22Rv1 (cell line): ENCODE results near the gene MPDZ.

ENCODE experiments used
- H3K27ac ChIP-seq: fragments of 450-650 bp; 2 replicates; pipeline ENCODE4 v1.5.1; 2017
- ZFX ChIP-seq: fragments of 450-650 bp; IDR thresholded peaks from 2 replicates; pipeline ENCODE4 v1.6.1; 2017; ENCODE audit warnings: antibody characterized with exemption, borderline replicate concordance
- TF ChIP-seq, protein P1 (sequence below): fragments of 450-650 bp; IDR thresholded peaks from 2 replicates; pipeline ENCODE4 v1.5.1; 2017; ENCODE audit warnings: mild to moderate bottlenecking

Gene MPDZ

DNA sequence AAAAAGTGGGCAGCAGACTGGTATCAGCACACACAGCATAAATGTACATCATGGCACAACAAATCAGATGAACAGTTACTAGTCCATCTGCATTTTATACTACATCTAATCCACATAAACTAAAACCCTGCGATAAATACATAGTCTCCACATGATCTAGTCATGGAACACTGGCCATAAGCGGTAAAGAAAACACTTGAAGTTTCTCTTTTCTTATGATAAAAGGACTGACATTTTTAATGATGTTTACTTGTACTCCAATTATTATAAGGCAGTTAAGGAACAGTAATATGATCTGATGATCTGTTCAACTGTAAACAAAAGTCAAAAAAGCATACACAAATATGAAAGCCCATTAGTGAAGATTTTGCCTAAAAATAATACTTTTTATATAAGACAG is 112.5 kb downstream of the MPDZ start:
- no peak overlapping the region for H3K27ac ChIP-seq
- TF ChIP-seq, protein P1, sequence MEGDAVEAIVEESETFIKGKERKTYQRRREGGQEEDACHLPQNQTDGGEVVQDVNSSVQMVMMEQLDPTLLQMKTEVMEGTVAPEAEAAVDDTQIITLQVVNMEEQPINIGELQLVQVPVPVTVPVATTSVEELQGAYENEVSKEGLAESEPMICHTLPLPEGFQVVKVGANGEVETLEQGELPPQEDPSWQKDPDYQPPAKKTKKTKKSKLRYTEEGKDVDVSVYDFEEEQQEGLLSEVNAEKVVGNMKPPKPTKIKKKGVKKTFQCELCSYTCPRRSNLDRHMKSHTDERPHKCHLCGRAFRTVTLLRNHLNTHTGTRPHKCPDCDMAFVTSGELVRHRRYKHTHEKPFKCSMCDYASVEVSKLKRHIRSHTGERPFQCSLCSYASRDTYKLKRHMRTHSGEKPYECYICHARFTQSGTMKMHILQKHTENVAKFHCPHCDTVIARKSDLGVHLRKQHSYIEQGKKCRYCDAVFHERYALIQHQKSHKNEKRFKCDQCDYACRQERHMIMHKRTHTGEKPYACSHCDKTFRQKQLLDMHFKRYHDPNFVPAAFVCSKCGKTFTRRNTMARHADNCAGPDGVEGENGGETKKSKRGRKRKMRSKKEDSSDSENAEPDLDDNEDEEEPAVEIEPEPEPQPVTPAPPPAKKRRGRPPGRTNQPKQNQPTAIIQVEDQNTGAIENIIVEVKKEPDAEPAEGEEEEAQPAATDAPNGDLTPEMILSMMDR: no peak
- TF ChIP-seq ZFX: no peak

DNA sequence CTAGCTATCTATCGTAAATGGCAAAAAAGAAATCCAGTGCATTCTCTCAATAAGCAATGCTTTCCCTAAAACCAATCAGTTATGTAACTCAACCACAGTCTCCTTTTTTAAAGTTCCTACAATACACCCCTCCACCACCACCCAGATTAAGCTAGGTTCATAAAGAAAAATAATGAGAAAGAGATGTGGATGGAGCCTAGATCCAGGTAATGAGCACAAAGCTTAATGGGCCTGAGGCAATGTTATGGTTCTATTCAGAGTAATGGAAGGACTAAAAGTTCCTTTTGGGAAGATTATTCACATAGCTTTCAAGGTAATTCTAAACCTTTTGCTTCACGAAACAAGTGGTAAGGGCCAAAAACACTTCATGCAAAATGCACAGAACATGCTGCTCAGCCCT is 113.5 kb downstream of the MPDZ start:
- no peak overlapping the region for H3K27ac ChIP-seq
- no peak for TF ChIP-seq ZFX
- TF ChIP-seq, protein P1: no peak

GRCh38 chr9:13165236-13165945 is 114.1 kb downstream of the MPDZ start:
- H3K27ac ChIP-seq: no peak overlapping the region
- TF ChIP-seq ZFX: no peak

- H3K27ac ChIP-seq: no peak overlapping the region
- TF ChIP-seq, protein P1: no peak
- no peak for TF ChIP-seq ZFX
Measured at GRCh38 chr9:13163946-13164345, 115.5 kb downstream of the MPDZ start.

- no peak overlapping the region for H3K27ac ChIP-seq
- TF ChIP-seq, protein P1: no peak
- no peak for TF ChIP-seq ZFX
Measured at GRCh38 chr9:13163287-13163686, 116.2 kb downstream of the MPDZ start.

DNA sequence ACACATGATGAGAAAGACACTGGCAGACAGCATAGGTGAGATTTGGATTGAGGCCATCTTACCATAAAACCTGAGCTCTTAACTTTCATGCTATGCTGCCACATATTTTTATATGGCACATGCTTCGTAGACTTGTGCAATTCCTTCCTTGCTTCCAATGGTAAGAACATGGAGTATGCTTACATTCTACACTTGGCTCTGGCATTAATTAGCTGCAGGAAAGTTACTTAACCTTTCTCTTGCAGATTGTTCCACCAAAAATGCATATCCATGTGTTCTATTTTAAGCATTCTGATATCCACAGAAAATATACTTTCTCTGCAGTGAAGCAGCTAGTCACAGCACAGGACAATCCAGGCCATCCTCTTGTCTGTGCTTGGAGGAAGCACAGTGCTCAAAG is 119.4 kb downstream of the MPDZ start:
- TF ChIP-seq, protein P1: no peak
- no peak for TF ChIP-seq ZFX
- no peak overlapping the region for H3K27ac ChIP-seq

- no peak overlapping the region for H3K27ac ChIP-seq
- TF ChIP-seq, protein P1: no peak
- TF ChIP-seq ZFX: no peak
Measured at GRCh38 chr9:13158986-13159385, 120.5 kb downstream of the MPDZ start.

GRCh38 chr9:13151489-13151888 is 128.0 kb downstream of the MPDZ start:
- H3K27ac ChIP-seq: no peak overlapping the region
- no peak for TF ChIP-seq ZFX
- TF ChIP-seq, protein P1: no peak
